Bone marrow (tissue), 2 donors: Measurements from ENCODE around the gene DHX57.

Experiments
- DNase-seq, 2 donors: peaks; one replicate each; lab custom pipeline; 2025; lab: John Stamatoyannopoulos, UW

The DHX57 gene

DNA sequence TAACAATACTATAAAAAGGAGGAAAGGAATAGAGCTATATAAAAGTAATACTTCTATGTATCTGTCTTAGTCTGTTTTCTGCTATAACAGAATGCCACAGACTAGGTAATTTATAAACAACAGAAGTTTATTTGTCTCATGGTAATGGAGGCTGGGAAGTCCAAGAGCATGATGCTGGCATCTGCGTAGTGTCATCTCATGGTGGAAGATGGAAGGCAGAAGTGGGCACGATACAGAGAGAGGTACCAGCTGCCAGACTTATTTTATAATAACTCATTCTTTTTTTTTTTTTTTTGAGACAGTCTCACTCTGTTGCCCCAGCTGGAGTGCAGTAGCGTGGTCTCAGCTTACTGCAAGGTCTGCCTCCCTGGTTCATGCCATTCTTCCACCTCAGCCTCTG is 4.3 kb downstream of the DHX57 start:
- DNase-seq, result no peak

DNA sequence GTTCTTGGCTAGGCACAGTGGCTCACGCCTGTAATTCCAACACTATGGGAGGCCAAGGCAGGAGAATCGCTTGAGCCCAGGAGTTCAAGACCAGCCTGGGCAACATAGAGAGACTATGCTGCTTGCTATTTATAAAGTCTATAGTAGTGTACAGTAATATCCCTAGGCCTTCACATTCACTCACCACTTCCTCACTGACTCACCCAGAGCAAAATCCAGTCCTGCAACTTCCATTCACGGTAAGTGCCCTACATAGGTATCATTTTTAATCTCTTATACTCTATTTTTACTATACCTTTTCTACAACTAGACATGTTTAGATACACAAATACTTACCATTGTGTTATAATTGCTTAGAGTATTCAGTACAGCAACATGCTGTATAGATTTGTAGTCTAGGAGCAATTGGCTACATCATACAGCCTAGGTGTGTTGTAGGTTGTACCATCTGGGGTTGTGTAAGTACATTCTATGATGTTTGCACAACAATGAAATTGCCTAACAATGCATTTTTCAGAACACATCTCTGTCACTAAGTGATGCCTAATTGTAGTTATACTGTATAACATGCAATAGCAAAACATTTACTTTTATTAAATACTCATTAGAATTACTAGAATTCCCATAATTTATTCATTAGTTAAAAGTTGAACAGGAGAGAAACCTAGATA is 8.8 kb downstream of the DHX57 start:
- no peak for DNase-seq

DNA sequence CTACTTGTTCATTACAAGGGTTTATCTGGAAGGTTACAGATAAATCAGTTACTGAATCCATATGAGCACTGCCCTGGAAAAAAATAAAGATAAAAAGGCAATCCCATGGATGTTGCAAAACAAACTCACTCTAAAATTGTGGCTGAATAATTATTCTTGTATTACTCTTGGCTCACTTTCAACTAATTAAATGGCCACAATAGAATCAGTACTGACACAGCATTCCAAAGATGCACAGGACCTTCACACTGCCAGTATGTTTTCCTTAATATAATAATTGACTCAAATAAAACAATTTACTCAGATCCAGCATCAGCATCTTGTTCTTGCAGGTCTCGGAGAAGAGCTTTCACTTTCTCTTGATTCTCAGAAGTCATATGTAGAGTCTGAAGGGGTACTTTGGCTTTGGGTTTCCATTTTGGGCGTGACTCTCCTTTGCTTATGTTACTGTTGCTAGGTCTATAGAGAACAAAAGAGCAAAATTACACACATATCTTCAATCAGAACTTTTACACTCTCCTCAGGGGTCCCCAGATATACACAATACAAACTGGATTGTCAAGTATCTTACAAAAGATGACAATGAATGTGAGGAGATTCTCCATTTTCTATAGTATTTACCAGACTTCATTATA is 12.6 kb downstream of the DHX57 start:
- DNase-seq, result no peak

DNA sequence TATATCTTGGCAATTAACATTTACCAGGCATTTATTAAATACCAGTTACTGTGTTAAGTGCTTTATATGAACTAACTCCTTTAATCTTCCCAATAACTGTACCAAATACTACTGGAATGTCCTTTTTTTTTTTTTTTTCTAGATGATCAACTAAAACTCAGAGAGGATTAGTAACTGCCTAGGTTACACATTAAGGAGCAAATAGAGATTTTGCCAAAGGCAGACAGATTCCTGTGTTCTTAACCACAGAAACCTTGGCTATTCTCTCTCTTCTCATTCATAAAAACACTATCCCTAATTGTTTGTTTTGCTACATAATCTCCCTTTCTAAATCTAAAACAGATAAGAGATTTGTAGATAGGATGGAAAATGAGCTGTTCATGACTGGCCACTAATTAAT is 13.3 kb downstream of the DHX57 start:
- no peak for DNase-seq

DNA sequence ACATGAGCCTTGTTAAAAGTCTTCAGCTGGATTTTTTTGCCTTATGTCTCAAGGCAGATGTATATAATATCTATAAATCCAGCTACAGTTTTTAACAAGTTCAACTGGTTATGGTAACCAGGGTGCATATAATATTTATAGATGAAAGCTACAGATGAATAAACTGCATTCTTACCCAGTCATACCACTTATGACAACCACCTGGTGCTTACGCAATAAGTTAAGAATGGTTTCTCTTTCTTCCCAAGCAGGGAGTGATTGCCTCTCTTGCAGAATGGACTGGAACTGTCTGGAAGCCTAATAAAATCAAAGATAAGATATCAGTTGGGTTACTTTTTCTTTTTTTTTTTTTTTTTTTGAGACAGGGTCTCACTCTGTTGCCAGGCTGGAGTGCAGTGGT is 19.6 kb downstream of the DHX57 start:
- no peak for DNase-seq

DNA sequence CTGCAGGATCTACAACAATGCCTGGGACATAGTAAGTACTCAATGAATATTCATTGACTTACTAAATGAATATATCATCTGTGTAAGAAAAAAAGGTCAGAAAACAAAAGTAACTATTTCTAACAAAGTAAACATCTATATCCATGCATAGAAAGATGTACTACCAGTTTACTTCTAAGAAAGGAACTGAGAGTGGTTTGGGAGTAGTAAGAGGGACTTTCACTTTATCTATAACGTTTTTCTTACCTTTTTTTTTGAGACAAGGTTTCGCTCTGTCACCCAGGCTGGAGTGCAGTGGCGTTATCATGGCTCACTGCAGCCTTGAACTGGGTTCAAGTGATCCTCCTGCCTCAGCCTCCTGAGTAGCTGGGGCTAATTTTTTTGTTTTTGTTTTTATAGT is 25.7 kb downstream of the DHX57 start:
- no peak for DNase-seq

DNA sequence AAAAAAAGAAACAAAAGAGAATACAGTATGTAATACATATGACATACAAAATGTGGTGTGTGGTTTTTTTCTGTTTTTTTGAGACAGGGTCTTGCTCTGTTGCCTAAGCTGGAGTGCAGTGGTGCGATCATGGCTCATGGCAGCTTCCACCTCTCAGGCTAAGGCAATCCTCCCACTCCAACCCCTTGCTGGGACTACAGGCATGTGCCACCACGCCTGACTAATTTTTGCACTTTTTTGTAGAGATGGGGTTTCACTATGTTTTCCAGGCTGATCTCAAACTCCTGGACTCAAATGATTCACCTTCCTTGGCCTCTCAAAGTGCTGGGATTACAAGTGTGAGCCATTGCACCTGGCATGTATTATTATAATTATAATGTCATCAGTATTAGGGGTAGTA is 38.9 kb downstream of the DHX57 start:
- DNase-seq, result no peak

DNA sequence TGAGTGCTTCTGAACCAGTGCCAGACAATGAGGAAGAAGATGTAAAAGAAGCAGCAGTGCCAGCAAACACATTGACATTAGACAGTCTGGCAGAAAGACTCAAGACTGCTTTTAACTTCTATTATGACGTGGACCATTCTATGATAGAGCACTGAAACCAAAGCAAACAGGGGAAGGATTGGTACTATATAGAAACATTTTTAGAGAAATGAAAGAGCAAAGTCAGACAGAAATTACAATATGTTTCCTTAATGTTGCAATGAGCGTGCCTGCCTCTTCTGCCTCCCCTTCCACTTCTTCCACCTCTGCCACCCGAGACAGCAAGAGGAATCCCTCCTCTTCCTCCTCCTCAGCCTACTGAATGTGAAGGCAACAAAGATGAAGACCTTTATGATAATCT is 39.7 kb downstream of the DHX57 start:
- DNase-seq, result no peak

DNA sequence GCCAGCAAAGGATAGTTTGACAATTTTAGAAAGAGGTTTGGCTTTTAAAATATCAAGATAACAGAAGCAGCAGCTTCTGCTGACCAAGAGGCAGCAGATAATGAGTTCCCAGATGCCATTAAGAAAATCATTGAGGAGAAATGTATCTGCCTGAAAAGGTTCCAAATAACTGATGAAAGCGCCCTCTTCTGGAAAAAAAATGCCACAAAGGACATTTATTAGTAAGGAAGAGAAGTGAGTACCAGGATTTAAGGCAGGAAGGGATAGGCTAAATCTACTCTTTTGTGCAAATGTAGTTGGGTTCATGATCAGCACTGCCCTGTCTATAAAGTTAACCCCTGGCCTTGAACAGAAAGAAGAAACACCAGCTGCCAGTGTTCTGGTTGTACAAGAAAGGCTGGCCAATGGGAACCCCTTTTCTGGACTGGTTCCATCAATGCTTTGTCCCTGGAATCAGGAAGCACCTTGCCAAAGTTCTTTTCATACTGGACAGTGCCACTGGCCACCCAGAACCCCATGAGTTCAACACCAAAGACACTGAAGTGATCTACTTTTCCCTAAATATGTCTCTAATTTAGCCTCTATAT is 40.6 kb downstream of the DHX57 start:
- DNase-seq, result peak in 1 of 2 donors; percentile 9

DNA sequence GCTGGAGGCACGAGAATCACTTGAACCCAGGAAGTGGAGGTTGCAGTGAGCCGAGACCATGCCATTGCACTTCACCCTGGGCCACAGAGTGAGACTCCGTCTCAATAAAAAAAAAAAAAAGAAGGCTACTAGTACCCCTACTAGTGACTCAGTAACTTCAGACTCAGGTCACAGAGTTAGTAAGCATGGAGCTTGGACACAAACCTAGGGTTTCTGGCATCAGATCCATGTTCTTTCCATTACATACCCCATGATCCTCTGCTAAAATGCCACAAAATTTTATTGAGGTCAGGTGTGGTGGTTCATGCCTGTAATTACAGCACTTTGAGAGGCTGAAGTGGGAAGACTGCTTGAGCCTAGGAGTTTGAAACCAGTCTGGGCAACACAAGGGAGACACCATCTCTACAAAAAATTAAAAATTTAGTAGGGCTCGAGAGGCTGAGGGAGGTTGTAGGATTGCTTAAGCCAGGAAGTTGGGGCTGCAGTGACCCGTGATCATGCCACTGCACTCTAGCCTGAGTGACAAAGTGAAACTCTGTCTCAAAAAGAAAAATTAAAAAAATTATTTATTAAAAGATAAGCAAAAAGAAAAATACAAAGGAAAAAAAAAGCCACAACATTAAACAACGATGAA is 45.1 kb downstream of the DHX57 start:
- no peak for DNase-seq

DNA sequence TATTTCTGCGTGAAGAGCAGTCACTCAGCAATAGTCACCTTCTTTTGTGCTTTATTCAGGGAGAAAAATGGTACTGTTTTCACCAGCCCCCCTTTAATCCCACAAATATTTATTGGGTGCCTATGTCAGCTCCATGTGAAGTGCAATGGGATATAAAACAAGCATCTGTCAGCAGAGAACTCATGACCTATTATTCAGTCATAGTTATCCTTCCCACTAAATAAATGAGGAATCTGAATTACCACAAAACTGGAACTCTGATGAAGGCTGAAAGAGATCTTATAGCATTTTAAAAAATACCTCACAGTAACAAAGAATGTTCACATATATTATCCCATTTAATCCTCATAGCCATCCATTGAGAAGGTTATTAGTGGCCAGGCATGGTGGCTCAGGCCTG is 45.8 kb downstream of the DHX57 start:
- DNase-seq, result no peak

DNA sequence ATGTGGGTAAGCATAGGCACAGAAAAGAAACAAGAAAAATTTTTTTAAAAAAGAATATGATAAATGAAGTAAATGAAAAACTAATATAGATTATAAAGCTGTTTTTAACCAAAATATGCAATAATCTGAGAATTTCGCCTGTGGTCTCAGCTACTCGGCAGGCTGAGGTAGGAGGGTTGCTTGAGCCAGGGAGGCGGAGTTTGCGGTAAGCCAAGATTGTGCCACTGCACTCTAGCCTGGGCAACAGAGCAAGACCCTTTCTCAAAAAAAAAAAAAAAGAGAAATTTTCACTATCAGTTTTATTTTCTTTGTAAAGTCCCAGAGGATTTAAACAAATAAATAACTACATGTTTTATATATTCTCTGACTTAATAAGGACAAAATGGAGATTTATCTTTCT is 47.3 kb downstream of the DHX57 start:
- no peak for DNase-seq

DNA sequence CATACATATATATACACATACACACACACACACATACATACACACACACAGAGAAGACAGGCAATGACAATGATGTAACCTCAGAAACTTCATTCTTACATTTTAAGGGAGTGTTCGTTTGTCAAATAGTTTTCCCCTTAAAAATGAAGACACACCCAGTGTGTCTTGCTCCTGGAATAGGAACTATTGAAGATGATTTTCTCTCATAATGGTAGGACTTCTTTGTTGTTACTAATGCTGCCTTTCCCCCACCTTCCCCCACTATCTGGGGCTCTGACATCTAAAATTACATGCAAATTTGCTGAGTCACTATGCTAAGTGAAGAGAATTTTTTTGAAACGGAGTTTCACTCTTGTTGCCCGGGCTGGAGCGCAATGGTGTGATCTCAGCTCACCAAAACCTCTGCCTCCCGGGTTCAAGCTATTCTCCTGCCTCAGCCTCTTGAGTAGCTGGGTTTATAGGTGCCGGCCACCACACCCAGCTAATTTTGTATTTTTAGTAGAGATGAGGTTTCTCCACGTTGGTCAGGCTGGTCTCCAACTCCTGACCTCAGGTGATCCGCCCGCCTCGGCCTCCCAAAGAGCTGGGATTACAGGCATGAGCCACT is 48.1 kb downstream of the DHX57 start:
- DNase-seq, result peak in 1 of 2 donors; percentile 52

DNA sequence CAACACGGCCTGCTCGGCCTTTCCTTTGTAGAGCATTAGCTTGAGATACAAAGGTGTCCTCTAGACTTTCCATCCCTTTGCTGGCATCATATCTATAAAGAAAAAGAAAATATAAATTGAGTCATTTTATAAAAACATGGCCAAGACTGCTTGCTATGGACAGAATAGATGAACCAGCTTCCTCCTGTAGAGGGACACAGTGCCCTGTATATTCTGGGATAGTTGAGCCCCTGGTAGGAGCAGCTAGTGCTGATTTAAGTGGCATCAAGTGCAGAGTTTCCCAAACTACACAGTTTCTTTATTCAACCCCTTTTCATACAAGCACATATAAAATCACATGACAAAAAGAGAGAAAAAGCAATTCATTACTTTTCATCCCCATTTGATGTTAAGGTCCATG is 49.8 kb downstream of the DHX57 start:
- DNase-seq, result no peak

DNA sequence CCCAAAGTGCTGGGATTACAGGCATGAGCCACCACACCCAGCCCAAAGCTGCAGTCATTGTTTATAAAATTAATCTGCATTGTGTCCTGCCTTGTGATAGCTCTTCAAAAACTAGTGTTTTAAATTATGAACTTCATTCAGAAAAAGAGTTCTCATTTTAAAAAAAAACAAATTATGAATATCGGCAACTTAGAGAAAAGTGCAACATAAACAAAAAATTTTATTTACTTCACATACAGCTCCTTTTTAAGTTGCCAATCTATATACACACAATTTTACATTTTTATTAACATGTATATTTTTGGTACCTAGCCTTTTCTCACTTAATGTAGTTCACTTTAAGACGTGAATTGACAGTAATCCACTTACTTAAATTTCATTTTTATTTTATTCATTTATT is 50.8 kb downstream of the DHX57 start:
- DNase-seq, result no peak

DNA sequence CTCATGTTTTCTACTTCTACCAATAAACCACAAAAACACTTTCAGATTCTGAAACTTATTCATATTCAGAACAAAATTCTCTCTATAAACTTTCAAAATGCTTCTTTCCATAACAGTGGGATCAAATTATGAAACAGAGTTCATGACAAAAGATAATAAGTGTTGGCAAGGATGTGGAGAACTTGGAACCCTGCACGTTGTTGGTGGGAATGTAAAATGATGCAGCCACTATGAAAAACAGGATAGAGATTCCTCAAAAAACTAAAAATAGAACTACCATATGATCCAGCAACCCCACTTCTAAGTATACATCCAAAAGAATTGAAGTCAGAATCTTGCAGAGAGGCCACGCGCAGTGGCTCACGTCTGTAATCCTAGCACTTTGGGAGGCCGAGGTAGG is 52.3 kb downstream of the DHX57 start:
- no peak for DNase-seq

DNA sequence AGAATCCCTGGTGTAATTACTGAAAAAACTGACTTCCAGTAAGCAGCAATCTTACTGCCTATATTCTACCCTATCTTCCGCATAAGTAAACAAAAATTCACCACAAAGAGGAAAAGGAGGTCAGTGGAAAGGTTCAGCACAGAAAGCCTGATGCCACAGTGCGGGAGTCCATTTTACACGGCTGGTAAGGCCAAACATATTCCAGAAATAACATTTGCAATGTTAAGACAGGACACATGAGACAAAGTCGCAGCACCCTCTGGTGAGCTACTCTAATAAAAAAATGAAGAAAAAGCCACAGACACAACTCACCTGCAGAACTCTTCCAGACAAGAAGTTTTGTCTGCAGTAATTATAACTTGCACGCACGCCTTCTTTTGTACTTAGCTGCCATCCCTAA is 57.2 kb downstream of the DHX57 start:
- no peak for DNase-seq

DNA sequence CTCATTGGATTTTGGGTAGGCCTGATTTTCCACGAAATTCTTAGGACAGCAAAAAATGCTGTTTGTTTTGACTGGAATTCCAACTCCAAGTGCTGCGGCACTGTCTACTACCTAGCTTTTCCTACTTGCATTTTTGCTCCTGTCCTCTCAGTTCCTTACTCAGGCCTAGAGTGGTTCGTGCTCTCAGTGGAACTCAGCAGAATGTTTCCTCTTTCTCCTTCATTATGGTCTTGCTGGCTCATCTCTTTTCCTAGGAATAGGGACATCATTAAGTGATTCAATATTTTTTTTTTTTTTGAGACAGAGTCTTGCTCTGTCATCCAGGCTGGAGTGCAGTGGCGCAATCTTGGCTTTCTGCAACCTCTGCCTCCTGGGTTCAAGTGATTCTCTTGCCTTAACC is 59.8 kb downstream of the DHX57 start:
- DNase-seq, result no peak

DNA sequence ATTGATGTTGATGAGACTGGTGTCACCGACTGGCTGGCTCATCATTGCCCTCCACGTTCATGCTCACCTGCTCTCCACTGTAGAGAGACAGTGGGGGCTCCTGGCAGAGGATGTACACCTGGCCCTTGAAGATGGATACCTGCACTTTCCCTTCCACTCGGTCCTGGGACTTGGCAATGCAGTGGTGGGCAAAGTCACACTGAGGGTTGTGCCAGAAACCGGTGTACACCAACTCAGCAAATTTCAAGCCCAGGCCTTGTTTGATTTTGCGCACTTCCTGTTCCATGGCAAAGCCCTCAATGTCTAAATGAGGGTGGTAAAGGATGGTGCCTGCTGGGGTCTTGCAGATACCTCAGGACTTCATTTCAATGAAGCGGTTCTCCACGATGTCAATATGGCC is 65.2 kb downstream of the DHX57 start:
- no peak for DNase-seq

DNA sequence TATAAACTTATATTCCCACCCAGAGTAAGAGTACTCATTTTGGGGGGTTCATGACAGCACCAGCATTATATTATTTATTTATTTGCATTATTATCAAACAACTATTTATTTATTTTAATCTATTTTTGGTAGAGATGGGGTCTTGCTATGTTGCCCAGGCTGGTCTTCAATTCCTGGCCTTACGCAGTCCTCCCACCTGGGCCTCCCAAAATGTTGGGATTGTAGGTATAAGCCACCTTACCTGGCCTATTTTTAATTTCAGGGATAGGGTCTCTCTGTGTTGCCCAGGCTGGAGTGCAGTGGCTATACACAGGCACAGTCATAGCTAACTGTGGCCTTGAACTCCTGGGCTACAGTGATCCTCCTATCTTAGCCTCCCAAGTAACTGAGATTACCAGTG is 67.1 kb downstream of the DHX57 start:
- DNase-seq, result no peak

DNA sequence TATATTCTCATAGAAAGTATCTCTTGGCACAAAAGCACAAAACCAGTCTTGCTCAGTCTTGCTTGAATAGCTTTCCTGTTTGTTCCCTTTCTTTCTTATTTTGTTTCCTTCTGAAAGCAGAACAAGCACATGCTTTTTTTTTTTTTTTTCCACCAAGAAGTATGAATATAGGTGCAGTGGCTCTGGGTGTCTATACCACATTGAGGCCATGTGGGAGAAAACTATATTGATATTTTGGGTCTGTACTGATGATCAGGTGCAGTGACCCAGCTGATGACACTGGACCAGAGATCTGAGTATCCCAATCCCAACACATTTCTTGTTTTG is 69.0 kb downstream of the DHX57 start:
- no peak for DNase-seq

DNA sequence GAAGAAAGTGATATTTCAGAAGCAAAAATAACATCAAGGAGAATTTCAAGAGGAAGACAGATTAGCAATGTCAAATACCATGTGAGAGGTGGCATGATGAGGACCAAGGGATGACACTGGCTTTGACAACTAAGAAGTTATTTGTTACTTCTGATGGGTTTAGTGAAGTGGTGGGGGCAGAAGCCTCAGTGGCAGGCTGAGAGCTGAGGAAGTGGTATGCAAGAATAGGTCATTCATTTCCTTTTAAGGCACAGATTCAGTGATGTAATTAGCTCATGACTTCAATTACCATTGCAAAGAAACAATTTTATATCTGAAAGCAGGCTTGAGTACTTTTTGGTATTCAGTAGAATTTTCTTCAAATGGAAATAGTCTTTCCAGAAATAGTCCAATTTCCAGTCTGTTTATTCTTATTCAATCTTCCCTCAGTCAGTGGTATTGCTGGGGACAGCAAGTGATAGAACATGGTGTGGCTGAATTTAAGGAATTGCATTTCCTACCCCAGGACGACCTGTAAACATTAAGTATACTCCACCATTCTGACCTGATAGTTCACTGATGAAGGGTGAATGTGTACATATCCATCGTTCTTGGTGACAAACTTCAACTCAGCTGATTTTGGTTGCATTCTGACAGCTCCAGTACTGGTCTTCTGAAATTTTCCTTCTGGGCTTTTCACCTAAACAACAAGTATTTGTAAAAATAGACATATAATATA is 69.6 kb downstream of the DHX57 start:
- DNase-seq, result no peak
